OCI-LY3 (cell line): Measurements from ENCODE around the gene PSMB1.

Experiments used
- CTCF ChIP-seq: fragments of 200-600, 300-600 bp; sonication (generic); IDR thresholded peaks from 2 replicates; pipeline ENCODE4 v1.5.1; 2014; ENCODE audit warnings: antibody characterized with exemption, low read length, low read depth
- EZH2phosphoT487 ChIP-seq: fragments of 200-600 bp; shearing (Covaris generic); IDR thresholded peaks from 2 replicates; pipeline ENCODE4 v1.6.1; 2018; ENCODE audit warnings: antibody characterized with exemption, mixed run types, low read depth

- no peak for TF ChIP-seq EZH2phosphoT487
- TF ChIP-seq CTCF, result no peak
Observed at GRCh38 chr6:170564936-170565530, 11.9 kb upstream of the PSMB1 start.
